Stimulated activated naive CD4-positive, alpha-beta T cell (primary cell): ENCODE data around the gene TNFSF10.

Experiments
- DNase-seq, 6 experiments: peaks; one replicate each; lab custom pipeline; 2025; lab: John Stamatoyannopoulos, UW

The TNFSF10 gene

GRCh38 chr3:172517859-172518466, 5.3 kb downstream of the TNFSF10 start:
- DNase-seq, result peak in 1 of 6 experiments; percentile 19

- peak in 1 of 6 experiments; percentile 23 for DNase-seq
These were observed 6.7 kb downstream of the TNFSF10 start for GRCh38 chr3:172516318-172517214.

- DNase-seq, result no peak
These were observed 7.9 kb downstream of the TNFSF10 start for GRCh38 chr3:172515130-172515918.

GRCh38 chr3:172514678-172515077, 8.6 kb downstream of the TNFSF10 start:
- no peak for DNase-seq

GRCh38 chr3:172513488-172513887, 9.7 kb downstream of the TNFSF10 start:
- DNase-seq, result no peak

GRCh38 chr3:172511783-172512762, 11.2 kb downstream of the TNFSF10 start:
- DNase-seq, result peak in 5 of 6 experiments; percentile 24 to 48 (median 30)

- DNase-seq, result no peak
These were observed 17.1 kb downstream of the TNFSF10 start for GRCh38 chr3:172506094-172506493.

- DNase-seq, result no peak
These were observed 21.7 kb downstream of the TNFSF10 start for GRCh38 chr3:172501540-172501939.

GRCh38 chr3:172490198-172490669, 33.0 kb downstream of the TNFSF10 start:
- DNase-seq, result peak; percentile 49 to 75 (median 63)

- DNase-seq, result no peak
These were observed 45.1 kb downstream of the TNFSF10 start for GRCh38 chr3:172478116-172478515.

GRCh38 chr3:172476347-172476746, 46.9 kb downstream of the TNFSF10 start:
- no peak for DNase-seq

- DNase-seq, result no peak
These were observed 47.5 kb downstream of the TNFSF10 start for GRCh38 chr3:172475703-172476102.

GRCh38 chr3:172471903-172472302, 51.3 kb downstream of the TNFSF10 start:
- no peak for DNase-seq

GRCh38 chr3:172470588-172470987, 52.6 kb downstream of the TNFSF10 start:
- no peak for DNase-seq

GRCh38 chr3:172467170-172467824, 55.9 kb downstream of the TNFSF10 start:
- no peak for DNase-seq

- DNase-seq, result no peak
These were observed 56.6 kb downstream of the TNFSF10 start for GRCh38 chr3:172466553-172467130.

GRCh38 chr3:172465281-172465680, 57.9 kb downstream of the TNFSF10 start:
- no peak for DNase-seq

- no peak for DNase-seq
These were observed 58.9 kb downstream of the TNFSF10 start for GRCh38 chr3:172464306-172464705.

- DNase-seq, result peak in 2 of 6 experiments; percentile 31 to 40
These were observed 61.6 kb downstream of the TNFSF10 start for GRCh38 chr3:172461530-172462138.

- DNase-seq, result no peak
These were observed 66.8 kb downstream of the TNFSF10 start for GRCh38 chr3:172456404-172456803.
